Upper lobe of left lung (tissue), 4 donors: Measurements from ENCODE around the gene NUP155.

Experiments used
- CTCF ChIP-seq, 6 experiments: fragments of 450-650 bp in 4 of 6; fragments of 200-600 bp in 2 of 6; sonication (generic) in 2 of 6; IDR thresholded peaks; one replicate each; pipeline ENCODE4 v1.5.1; 2016 to 2019; ENCODE audit warnings: antibody characterized with exemption in 6 of 6
- EP300 ChIP-seq, 4 donors: sonication (generic); formaldehyde crosslinking; IDR thresholded peaks; one replicate each; pipeline ENCODE4 v1.5.1; 2017; ENCODE audit warnings: antibody characterized with exemption in 4 of 4, control low read depth in 2 of 4
- POLR2AphosphoS5 ChIP-seq, 2 donors: sonication (generic); formaldehyde crosslinking; IDR thresholded peaks; one replicate each; pipeline ENCODE4 v1.5.1; 2017; ENCODE audit warnings: antibody characterized with exemption in 2 of 2

GRCh38 chr5:37248421-37248969 is 122.4 kb downstream of the NUP155 start:
- TF ChIP-seq CTCF (IDR thresholded peaks at IDR 0.05) (no peak), POLR2AphosphoS5 (IDR thresholded peaks at IDR 0.05) (no peak), EP300 (IDR thresholded peaks at IDR 0.05) (no peak)
